AG04449 (cell line): ENCODE results near the gene GLB1L3.

Source experiments
- CTCF ChIA-PET: fragments of 350-600 bp; formaldehyde crosslinking; extraction: SDS; loops from one replicate; lab custom pipeline; 2021; ENCODE audit warnings: antibody characterized with exemption; lab: Yijun Ruan, JAX
- POLR2A ChIA-PET: fragments of 400-600, 350-600 bp; formaldehyde crosslinking; extraction: SDS; loops from one replicate; lab custom pipeline; 2020; ENCODE audit warnings: antibody characterized with exemption, inconsistent platforms; lab: Yijun Ruan, JAX
- DNase-seq: peaks from one replicate; pipeline ENCODE4 v3.0.0-alpha.2; 2010; ENCODE audit warnings: low read depth, low spot score
- H3K4me3 ChIP-seq: 2 replicates; pipeline ENCODE4 v1.5.1; 2011; ENCODE audit warnings: low read depth, mild to moderate bottlenecking, control low read depth, low read length
- TF ChIP-seq, protein P1 (sequence below): IDR thresholded peaks from one replicate; pipeline ENCODE4 v1.5.1; 2011; ENCODE audit warnings: mild to moderate bottlenecking, moderate library complexity, low read length, control low read depth, inconsistent platforms; ENCODE audit not compliant: insufficient read depth; ENCODE audit errors: missing control alignments

GLB1L3 gene

DNA sequence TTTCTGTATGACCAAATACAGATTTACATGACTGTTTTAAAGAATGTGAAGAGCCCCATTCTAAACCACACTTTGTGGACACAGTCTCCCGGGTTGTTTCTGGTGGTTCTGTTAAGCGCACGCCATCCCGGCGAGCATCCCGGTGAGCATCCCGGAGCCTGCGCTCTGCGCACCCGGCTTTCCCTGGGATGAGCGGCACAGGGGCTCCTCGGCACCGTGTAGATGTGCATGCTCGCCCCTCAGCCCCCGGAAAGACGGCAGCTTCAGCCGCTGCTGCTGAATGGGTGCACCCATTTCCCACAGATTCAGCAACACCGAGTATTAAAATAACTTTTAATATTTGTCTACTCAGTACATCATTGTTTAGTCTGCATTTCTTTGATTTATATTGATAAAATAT lies 91.6 kb downstream of the GLB1L3 start:
- POLR2A ChIA-PET, result no interaction called here
- TF ChIP-seq, protein P1, sequence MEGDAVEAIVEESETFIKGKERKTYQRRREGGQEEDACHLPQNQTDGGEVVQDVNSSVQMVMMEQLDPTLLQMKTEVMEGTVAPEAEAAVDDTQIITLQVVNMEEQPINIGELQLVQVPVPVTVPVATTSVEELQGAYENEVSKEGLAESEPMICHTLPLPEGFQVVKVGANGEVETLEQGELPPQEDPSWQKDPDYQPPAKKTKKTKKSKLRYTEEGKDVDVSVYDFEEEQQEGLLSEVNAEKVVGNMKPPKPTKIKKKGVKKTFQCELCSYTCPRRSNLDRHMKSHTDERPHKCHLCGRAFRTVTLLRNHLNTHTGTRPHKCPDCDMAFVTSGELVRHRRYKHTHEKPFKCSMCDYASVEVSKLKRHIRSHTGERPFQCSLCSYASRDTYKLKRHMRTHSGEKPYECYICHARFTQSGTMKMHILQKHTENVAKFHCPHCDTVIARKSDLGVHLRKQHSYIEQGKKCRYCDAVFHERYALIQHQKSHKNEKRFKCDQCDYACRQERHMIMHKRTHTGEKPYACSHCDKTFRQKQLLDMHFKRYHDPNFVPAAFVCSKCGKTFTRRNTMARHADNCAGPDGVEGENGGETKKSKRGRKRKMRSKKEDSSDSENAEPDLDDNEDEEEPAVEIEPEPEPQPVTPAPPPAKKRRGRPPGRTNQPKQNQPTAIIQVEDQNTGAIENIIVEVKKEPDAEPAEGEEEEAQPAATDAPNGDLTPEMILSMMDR, result no peak
- no peak for DNase-seq
- CTCF ChIA-PET, result no interaction called here
- H3K4me3 ChIP-seq, result no peak overlapping the region
